Measurements from ENCODE around the gene SIX3.

DNA sequence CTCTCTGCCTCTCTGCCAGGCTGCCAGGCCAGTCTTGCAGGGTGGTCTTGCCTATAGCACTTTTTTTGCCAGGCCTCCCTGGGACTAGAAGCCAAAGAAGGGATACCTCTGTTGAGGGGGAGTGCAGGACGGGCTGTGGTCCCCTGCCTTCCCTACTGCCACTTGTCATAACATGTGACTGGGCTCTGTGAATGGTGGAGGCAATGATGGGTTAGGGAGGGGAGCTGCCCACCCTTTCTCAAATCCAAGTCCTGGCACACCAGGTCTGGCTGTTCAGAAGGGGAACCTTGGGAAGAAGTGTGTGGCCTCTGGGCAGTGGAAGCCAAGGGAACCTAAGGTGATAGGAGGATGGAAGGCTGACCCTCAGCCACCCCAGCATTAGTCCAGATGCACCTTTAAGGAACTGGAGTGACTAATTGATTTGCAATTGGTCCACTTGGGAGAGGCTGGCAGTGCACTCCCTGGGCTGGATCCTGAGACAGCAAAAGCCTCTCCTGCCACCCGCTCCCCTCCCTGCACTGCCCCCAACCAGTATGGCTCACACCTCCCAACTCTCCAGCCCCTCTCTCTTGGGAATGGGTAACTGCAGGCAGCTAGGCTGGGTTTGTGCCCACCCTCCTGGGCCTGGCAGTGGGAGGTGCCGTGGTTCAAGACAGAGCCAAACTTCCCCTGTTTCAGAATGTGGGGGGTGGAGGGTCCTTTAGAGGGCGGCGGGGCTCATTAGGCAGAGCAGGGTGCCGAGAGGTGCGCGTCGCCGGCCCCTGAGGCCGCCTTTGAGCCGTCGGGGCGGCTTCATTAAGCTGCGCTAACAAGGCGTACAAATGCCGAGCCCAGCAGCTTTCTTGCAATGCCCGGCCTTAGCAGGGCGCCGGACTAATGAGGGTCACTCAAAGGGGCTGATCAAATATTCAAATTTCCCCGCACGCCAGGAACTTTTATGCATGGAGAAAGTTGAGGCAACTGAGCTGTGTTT lies 4.5 kb upstream of the SIX3 start:
- TF ChIP-seq, protein P1, sequence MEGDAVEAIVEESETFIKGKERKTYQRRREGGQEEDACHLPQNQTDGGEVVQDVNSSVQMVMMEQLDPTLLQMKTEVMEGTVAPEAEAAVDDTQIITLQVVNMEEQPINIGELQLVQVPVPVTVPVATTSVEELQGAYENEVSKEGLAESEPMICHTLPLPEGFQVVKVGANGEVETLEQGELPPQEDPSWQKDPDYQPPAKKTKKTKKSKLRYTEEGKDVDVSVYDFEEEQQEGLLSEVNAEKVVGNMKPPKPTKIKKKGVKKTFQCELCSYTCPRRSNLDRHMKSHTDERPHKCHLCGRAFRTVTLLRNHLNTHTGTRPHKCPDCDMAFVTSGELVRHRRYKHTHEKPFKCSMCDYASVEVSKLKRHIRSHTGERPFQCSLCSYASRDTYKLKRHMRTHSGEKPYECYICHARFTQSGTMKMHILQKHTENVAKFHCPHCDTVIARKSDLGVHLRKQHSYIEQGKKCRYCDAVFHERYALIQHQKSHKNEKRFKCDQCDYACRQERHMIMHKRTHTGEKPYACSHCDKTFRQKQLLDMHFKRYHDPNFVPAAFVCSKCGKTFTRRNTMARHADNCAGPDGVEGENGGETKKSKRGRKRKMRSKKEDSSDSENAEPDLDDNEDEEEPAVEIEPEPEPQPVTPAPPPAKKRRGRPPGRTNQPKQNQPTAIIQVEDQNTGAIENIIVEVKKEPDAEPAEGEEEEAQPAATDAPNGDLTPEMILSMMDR (conservative IDR thresholded peaks at IDR 0.05 in 1 of 2, IDR thresholded peaks at IDR 0.05 in 1 of 2; ENCODE audit: extremely low read depth in 1 of 2, insufficient read depth in 1 of 2, low read depth in 1 of 2, low read length in 2 of 2), result no peak
- peak; percentile 90 for TF ChIP-seq EZH2 (IDR thresholded peaks at IDR 0.05; ENCODE audit: borderline replicate concordance, low read length)

Data from mammary epithelial cell (primary cell).